Measurements from ENCODE around the gene GRAMD1B.

- TF ChIP-seq CTCF (IDR thresholded peaks at IDR 0.05; ENCODE audit: low read depth, low read length) = no peak
- TF ChIP-seq POLR2A (IDR thresholded peaks at IDR 0.05; ENCODE audit: extremely low read depth, insufficient read length) = no peak
These were observed 95.0 kb downstream of the GRAMD1B start for GRCh38 chr11:123525097-123525496.
